Measurements from ENCODE around the gene DYNLL1. TPM values are rescaled to one million over a fixed set of nuclear protein-coding genes. Genes with fewer than 3 reads are reported as not detected.

Gene DYNLL1
- total and polyA plus RNA-seq, 2 donors (not counting 1 experiment from before 2014, with no cell fraction given) = 289 to 616 TPM

DNA sequence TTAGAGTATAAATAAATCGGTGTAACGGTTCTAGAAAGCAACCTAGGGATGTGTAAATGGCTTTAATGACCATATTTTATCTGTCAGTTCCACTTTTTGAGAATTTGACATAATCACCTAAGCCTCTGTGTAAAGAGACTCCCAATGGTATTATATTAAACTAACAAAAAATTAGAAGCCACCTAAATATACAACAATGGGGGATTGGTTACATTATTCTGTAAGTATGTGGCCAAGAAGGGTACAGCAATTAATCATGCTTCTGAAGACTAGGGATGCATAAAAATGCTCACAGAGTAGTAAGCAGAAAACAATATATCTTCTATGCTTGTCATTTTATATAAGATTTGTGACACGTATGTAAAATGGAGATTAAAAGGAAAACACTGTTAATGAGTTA is 48.8 kb downstream of the DYNLL1 start:
- no peak overlapping the region for H3K9ac ChIP-seq (ENCODE audit: insufficient read depth, low read length)
- H2AFZ ChIP-seq (ENCODE audit: low read length) = no peak overlapping the region
- H3K4me1 ChIP-seq (ENCODE audit: control insufficient read depth, extremely low read depth, insufficient read depth, low read length) = peaks cover 3% of the 10 kb centered on the region
- no peak overlapping the region for H3K4me2 ChIP-seq (ENCODE audit: extremely low read depth, insufficient read depth, low read length)
- H3K36me3 ChIP-seq (ENCODE audit: control insufficient read depth, insufficient read depth, low read length) = peaks cover 9% of the 10 kb centered on the region
- H3K27me3 ChIP-seq (ENCODE audit: control insufficient read depth, insufficient read depth, low read length) = no peaks in the 10 kb centered on the region
- TF ChIP-seq, protein P1, sequence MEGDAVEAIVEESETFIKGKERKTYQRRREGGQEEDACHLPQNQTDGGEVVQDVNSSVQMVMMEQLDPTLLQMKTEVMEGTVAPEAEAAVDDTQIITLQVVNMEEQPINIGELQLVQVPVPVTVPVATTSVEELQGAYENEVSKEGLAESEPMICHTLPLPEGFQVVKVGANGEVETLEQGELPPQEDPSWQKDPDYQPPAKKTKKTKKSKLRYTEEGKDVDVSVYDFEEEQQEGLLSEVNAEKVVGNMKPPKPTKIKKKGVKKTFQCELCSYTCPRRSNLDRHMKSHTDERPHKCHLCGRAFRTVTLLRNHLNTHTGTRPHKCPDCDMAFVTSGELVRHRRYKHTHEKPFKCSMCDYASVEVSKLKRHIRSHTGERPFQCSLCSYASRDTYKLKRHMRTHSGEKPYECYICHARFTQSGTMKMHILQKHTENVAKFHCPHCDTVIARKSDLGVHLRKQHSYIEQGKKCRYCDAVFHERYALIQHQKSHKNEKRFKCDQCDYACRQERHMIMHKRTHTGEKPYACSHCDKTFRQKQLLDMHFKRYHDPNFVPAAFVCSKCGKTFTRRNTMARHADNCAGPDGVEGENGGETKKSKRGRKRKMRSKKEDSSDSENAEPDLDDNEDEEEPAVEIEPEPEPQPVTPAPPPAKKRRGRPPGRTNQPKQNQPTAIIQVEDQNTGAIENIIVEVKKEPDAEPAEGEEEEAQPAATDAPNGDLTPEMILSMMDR (conservative IDR thresholded peaks at IDR 0.05 in 1 of 2, IDR thresholded peaks at IDR 0.05 in 1 of 2; ENCODE audit: low read depth in 1 of 2, low read length in 2 of 2) = no peak
- TF ChIP-seq EZH2 (IDR thresholded peaks at IDR 0.05; ENCODE audit: low read length, missing control alignments) = no peak
- no peaks in the 10 kb centered on the region for H4K20me1 ChIP-seq (ENCODE audit: control insufficient read depth, extremely low read depth, insufficient read depth, low read length)
- H3K9me3 ChIP-seq (ENCODE audit: control insufficient read depth, insufficient read depth, low read depth, low read length) = no peaks in the 10 kb centered on the region
- DNase-seq (ENCODE audit: low read depth in 2 of 2) = no peak
- no peak overlapping the region for H3K27ac ChIP-seq (ENCODE audit: insufficient read depth, low read length)
- H3K4me3 ChIP-seq (replicated peaks in 1 of 4; ENCODE audit: control extremely low read depth in 1 of 4, insufficient read depth in 1 of 4, low read depth in 3 of 4, low read length in 4 of 4) = no peak overlapping the region
- peaks cover 80% of the 10 kb centered on the region for H3K79me2 ChIP-seq (ENCODE audit: control insufficient read depth, insufficient read depth, low read length)

DNA sequence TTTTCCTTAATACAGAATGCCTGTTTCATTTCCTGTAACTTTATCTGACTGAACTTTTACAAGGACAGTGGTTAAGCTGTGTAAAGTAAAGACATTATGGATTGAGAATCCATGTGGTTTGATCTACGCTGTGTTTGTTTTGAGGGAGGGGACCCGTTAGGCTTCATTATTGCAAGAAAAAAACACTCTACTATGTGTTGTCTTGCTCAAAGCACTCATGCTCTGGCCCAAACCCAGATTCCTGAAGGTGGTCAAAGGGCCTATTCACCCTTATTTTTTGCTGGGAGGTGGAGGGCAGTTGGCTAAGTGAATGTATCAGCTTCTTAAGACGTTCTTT is 50.1 kb downstream of the DYNLL1 start:
- TF ChIP-seq, protein P1 (conservative IDR thresholded peaks at IDR 0.05 in 1 of 2, IDR thresholded peaks at IDR 0.05 in 1 of 2; ENCODE audit: low read depth in 1 of 2, low read length in 2 of 2) = no peak
- no peak for TF ChIP-seq EZH2 (IDR thresholded peaks at IDR 0.05; ENCODE audit: low read length, missing control alignments)
- Histone ChIP-seq H3K79me2 (ENCODE audit: control insufficient read depth, insufficient read depth, low read length) (peaks cover 73% of the 10 kb centered on the region), H3K4me2 (ENCODE audit: extremely low read depth, insufficient read depth, low read length) (no peak overlapping the region), H3K4me1 (ENCODE audit: control insufficient read depth, extremely low read depth, insufficient read depth, low read length) (peaks cover 2% of the 10 kb centered on the region), H3K36me3 (ENCODE audit: control insufficient read depth, insufficient read depth, low read length) (peaks cover 9% of the 10 kb centered on the region), H4K20me1 (ENCODE audit: control insufficient read depth, extremely low read depth, insufficient read depth, low read length) (no peaks in the 10 kb centered on the region), H3K9ac (ENCODE audit: insufficient read depth, low read length) (no peak overlapping the region), H3K27me3 (ENCODE audit: control insufficient read depth, insufficient read depth, low read length) (no peaks in the 10 kb centered on the region), H3K9me3 (ENCODE audit: control insufficient read depth, insufficient read depth, low read depth, low read length) (no peaks in the 10 kb centered on the region), H2AFZ (ENCODE audit: low read length) (no peak overlapping the region), H3K27ac (ENCODE audit: insufficient read depth, low read length) (no peak overlapping the region), H3K4me3 (replicated peaks in 1 of 4; ENCODE audit: control extremely low read depth in 1 of 4, insufficient read depth in 1 of 4, low read depth in 3 of 4, low read length in 4 of 4) (no peak overlapping the region)
- DNase-seq (ENCODE audit: low read depth in 2 of 2) = no peak

Other genes starting within 250 kb of the DYNLL1 start
- 9.2 and 21.5 TPM in 2 replicates for gene PXN, start 230.4 kb upstream of the DYNLL1 start, total RNA-seq
- gene PXN, start 230.4 kb upstream of the DYNLL1 start, polyA plus RNA-seq = 31.4 and 59.3 TPM in 2 replicates
- gene RNU4-2, start 204.2 kb upstream of the DYNLL1 start, total RNA-seq = under 0.01 TPM in 2 replicates
- gene RNU4-2, start 204.2 kb upstream of the DYNLL1 start, polyA plus RNA-seq = under 0.01 TPM in 1 of 2 replicates, not detected in the other
- under 0.01 TPM in 2 replicates for gene RNU4-1, start 202.9 kb upstream of the DYNLL1 start, total RNA-seq
- gene RNU4-1, start 202.9 kb upstream of the DYNLL1 start, polyA plus RNA-seq = not detected in 2 replicates
- 2.3 and 2.5 TPM in 2 replicates for gene SIRT4, start 193.8 kb upstream of the DYNLL1 start, total RNA-seq
- gene SIRT4, start 193.8 kb upstream of the DYNLL1 start, polyA plus RNA-seq = 0.53 and 1.2 TPM in 2 replicates
- 0.51 TPM in 1 of 2 replicates, not detected in the other for gene PLA2G1B, start 168.3 kb upstream of the DYNLL1 start, total RNA-seq
- 0.20 TPM in 1 of 2 replicates, not detected in the other for gene PLA2G1B, start 168.3 kb upstream of the DYNLL1 start, polyA plus RNA-seq
- gene MSI1, start 126.9 kb upstream of the DYNLL1 start, total RNA-seq = under 0.01 TPM in 1 of 2 replicates, not detected in the other
- gene MSI1, start 126.9 kb upstream of the DYNLL1 start, polyA plus RNA-seq = not detected in 2 replicates
- gene COX6A1, start 58.0 kb upstream of the DYNLL1 start, total RNA-seq = 455 and 512 TPM in 2 replicates
- 312 and 427 TPM in 2 replicates for gene COX6A1, start 58.0 kb upstream of the DYNLL1 start, polyA plus RNA-seq
- gene TRIAP1, start 49.7 kb upstream of the DYNLL1 start, total RNA-seq = 26.5 and 29.6 TPM in 2 replicates
- gene TRIAP1, start 49.7 kb upstream of the DYNLL1 start, polyA plus RNA-seq = 47.5 and 52.7 TPM in 2 replicates
- 18.2 and 22.3 TPM in 2 replicates for gene GATC, start 49.7 kb upstream of the DYNLL1 start, total RNA-seq
- 17.5 and 18.4 TPM in 2 replicates for gene GATC, start 49.7 kb upstream of the DYNLL1 start, polyA plus RNA-seq
- 176 and 188 TPM in 2 replicates for gene SRSF9, start 26.4 kb upstream of the DYNLL1 start, total RNA-seq
- gene SRSF9, start 26.4 kb upstream of the DYNLL1 start, polyA plus RNA-seq = 150 and 164 TPM in 2 replicates
- gene COQ5, start 33.0 kb downstream of the DYNLL1 start, total RNA-seq = 31.8 and 38.5 TPM in 2 replicates
- gene COQ5, start 33.0 kb downstream of the DYNLL1 start, polyA plus RNA-seq = 32.1 and 39.1 TPM in 2 replicates
- 93.0 and 174 TPM in 2 replicates for gene RNF10, start 38.2 kb downstream of the DYNLL1 start, total RNA-seq
- gene RNF10, start 38.2 kb downstream of the DYNLL1 start, polyA plus RNA-seq = 184 and 189 TPM in 2 replicates
- gene POP5, start 85.3 kb downstream of the DYNLL1 start, total RNA-seq = 25.7 and 28.6 TPM in 2 replicates
- 50.3 and 69.0 TPM in 2 replicates for gene POP5, start 85.3 kb downstream of the DYNLL1 start, polyA plus RNA-seq
- gene CABP1, start 144.5 kb downstream of the DYNLL1 start, total RNA-seq = under 0.01 TPM in 1 of 2 replicates, not detected in the other
- gene CABP1, start 144.5 kb downstream of the DYNLL1 start, polyA plus RNA-seq = 0.06 and 0.36 TPM in 2 replicates
- gene MLEC, start 191.0 kb downstream of the DYNLL1 start, total RNA-seq = 90.1 and 120 TPM in 2 replicates
- gene MLEC, start 191.0 kb downstream of the DYNLL1 start, polyA plus RNA-seq = 56.4 and 66.1 TPM in 2 replicates
- gene UNC119B, start 214.3 kb downstream of the DYNLL1 start, total RNA-seq = 22.9 and 29.1 TPM in 2 replicates
- 29.1 and 31.2 TPM in 2 replicates for gene UNC119B, start 214.3 kb downstream of the DYNLL1 start, polyA plus RNA-seq
- gene ACADS, start 229.7 kb downstream of the DYNLL1 start, total RNA-seq = 14.1 and 15.9 TPM in 2 replicates
- 4.2 and 4.5 TPM in 2 replicates for gene ACADS, start 229.7 kb downstream of the DYNLL1 start, polyA plus RNA-seq

Data from fibroblast of lung (primary cell).